Muscle of arm (tissue), 12 donors: ENCODE measurements around the gene GGT7. TPM values are rescaled to one million over a fixed set of nuclear protein-coding genes. Genes with fewer than 3 reads are reported as not detected.

ENCODE experiments used
- DNase-seq: peaks from one replicate; pipeline ENCODE4 v3.0.0-alpha.2; 2013
- polyA plus RNA-seq, 12 donors: library from polyadenylated mRNA; unstranded; fragments of 120-200 nt; gene quantifications; one replicate each; pipeline ENCODE4 v1.2.1, GENCODE V29; 2013; ENCODE audit not compliant: insufficient read length in 12 of 12

The GGT7 gene
- polyA plus RNA-seq, 12 donors = 11.4 to 27.7 (median 14.4) TPM; not detected in 1

DNA sequence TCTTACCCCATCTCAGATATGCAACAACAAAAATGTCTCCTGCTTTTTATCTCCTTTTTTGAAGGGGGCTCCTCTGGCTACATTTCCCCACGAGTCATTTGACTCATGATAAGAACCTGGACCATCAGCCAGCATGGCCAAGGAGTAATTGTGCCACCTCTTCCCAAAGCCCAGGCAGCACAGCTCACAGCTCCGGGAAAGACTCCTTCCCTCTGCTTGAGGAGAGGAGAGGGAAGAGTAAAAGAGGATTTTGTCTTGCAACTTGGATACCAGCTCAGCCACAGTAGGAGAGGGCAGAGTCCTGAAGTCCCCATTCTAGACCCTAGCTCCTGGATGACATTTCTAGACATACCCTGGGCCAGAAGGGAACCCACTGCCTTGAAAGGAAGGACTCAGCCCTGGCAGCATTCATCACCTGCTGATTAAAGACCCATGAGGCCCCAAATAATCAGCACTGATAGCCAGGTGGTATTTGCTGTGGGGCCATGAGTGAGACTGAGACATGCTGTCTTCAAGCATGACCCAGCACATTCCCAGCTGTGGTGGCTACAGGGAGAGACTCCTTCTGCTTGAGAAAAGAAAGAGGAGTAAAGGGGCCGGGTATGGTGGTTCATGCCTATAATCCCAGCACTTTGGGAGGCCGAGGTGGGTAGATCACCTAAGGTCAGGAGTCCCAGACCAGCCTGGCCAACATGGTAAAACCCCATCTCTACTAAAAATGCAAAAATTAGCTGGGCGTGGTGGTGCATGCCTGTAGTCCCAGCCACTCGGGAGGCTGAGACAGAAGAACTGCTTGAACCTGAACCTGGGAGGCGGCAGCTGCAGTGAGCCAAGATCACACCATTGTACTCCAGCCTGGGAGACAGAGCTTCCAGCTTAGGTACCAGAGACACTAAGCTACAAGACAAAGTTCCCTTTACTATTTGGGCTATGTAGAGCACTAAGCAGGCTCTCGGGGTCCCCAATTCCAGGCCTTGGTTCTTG, 75.4 kb downstream of the GGT7 start:
- no peak for DNase-seq

Other genes starting within 250 kb of the GGT7 start
- 10 to 100 TPM in 11 of 12 donors, not detected in 1; 20.4 to 34.8 (median 26.2) TPM for gene PIGU, start 195.8 kb downstream of the GGT7 start, polyA plus RNA-seq
- gene TP53INP2, start 168.5 kb downstream of the GGT7 start, polyA plus RNA-seq = 10 to 100 TPM in 5 of 12 donors, 1 to 10 TPM in 6, not detected in 1; 7.4 to 13.2 (median 10.0) TPM
- gene NCOA6, start 47.2 kb downstream of the GGT7 start, polyA plus RNA-seq = 10 to 100 TPM in 11 of 12 donors, not detected in 1; 18.8 to 46.8 (median 25.5) TPM
- gene ACSS2, start 3.8 kb upstream of the GGT7 start, polyA plus RNA-seq = 10 to 100 TPM in 11 of 12 donors, not detected in 1; 39.2 to 74.0 (median 58.6) TPM
- gene GSS, start 83.0 kb upstream of the GGT7 start, polyA plus RNA-seq = 10 to 100 TPM in 11 of 12 donors, not detected in 1; 22.6 to 38.8 (median 28.8) TPM
- gene MYH7B, start 83.0 kb upstream of the GGT7 start, polyA plus RNA-seq = 100 to 1,000 TPM in 4 of 12 donors, 10 to 100 TPM in 8; 56.9 to 480 (median 92.0) TPM
- 10 to 100 TPM in 11 of 12 donors, not detected in 1; 31.0 to 62.0 (median 56.2) TPM for gene TRPC4AP, start 220.0 kb upstream of the GGT7 start, polyA plus RNA-seq